AML-193 (cell line): ENCODE data around the gene NEU1.
A peak's percentile ranks its signal among the peaks of the same experiment; 100 is the strongest.
"Not testable (repeated sequence)": the region's sequence is repeated elsewhere in the genome, so short reads cannot be mapped to it uniquely, and the experiment has no call there.

ENCODE experiments used
- DNase-seq, 2 experiments: peaks; one replicate each; lab custom pipeline; 2025; lab: John Stamatoyannopoulos, UW

NEU1 gene

DNA sequence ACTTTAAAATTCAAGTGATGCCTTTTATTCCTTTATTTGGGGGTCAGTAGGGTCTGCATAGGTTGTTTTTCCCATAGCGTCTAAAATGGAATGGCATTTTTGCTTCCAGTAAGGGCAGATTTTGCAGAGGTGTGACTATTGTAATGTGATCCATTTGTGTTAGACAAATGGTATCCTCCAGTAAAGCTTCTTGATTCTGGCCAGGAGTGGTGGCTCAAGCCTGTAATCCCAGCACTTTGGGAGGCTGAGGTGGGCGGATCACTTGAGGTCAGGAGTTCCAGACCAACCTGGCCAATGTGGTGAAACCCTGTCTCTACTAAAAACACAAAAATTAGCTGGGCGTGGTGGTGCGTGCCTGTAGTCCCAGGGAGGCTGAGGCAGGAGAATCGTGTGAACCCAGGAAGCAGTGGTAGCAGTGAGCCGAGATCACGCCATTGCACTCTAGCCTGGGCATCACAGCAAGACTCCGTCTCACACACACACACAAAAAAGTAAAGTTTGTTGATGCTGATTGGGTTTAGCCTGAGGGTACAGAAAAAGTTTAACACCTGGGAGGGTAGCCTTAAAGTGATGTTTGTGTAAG lies 44.6 kb downstream of the NEU1 start:
- DNase-seq = not testable (repeated sequence)

DNA sequence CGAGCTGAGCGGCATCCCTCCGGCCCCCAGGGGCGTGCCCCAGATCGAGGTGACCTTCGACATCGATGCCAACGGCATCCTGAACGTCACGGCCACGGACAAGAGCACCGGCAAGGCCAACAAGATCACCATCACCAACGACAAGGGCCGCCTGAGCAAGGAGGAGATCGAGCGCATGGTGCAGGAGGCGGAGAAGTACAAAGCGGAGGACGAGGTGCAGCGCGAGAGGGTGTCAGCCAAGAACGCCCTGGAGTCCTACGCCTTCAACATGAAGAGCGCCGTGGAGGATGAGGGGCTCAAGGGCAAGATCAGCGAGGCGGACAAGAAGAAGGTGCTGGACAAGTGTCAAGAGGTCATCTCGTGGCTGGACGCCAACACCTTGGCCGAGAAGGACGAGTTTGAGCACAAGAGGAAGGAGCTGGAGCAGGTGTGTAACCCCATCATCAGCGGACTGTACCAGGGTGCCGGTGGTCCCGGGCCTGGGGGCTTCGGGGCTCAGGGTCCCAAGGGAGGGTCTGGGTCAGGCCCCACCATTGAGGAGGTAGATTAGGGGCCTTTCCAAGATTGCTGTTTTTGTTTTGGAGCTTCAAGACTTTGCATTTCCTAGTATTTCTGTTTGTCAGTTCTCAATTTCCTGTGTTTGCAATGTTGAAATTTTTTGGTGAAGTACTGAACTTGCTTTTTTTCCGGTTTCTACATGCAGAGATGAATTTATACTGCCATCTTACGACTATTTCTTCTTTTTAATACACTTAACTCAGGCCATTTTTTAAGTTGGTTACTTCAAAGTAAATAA lies 45.3 kb downstream of the NEU1 start:
- peak; percentile 85 to 86 for DNase-seq

DNA sequence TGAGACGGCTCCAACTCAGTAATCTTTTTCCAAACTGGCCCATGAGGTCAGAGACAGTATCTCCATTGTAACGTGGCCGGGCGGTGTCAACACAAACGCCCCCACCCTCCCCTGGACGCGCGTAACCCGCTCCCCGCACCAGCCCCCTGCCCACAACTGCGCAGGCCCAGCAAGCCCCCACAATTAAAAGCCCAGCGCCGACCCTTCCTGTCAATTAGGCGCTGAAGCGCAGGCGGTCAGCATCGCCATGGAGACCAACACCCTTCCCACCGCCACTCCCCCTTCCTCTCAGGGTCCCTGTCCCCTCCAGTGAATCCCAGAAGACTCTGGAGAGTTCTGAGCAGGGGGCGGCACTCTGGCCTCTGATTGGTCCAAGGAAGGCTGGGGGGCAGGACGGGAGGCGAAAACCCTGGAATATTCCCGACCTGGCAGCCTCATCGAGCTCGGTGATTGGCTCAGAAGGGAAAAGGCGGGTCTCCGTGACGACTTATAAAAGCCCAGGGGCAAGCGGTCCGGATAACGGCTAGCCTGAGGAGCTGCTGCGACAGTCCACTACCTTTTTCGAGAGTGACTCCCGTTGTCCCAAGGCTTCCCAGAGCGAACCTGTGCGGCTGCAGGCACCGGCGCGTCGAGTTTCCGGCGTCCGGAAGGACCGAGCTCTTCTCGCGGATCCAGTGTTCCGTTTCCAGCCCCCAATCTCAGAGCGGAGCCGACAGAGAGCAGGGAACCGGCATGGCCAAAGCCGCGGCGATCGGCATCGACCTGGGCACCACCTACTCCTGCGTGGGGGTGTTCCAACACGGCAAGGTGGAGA lies 47.4 kb downstream of the NEU1 start, which contains the start of the genes HSPA1A and HSPA1L:
TSS of gene HSPA1A (plus strand) at position 519 of the 814 bp plus-strand sequence. CDS start at position 733, 214 bp downstream.
TSS of gene HSPA1L (minus strand) at position 259 of the 814 bp plus-strand sequence. CDS start 3,311 bp downstream, outside the sequence.
- no peak for DNase-seq

GRCh38 chr6:31814677-31815024 lies 48.0 kb downstream of the NEU1 start:
- no peak for DNase-seq

GRCh38 chr6:31813465-31813849 lies 49.2 kb downstream of the NEU1 start:
- no peak for DNase-seq

DNA sequence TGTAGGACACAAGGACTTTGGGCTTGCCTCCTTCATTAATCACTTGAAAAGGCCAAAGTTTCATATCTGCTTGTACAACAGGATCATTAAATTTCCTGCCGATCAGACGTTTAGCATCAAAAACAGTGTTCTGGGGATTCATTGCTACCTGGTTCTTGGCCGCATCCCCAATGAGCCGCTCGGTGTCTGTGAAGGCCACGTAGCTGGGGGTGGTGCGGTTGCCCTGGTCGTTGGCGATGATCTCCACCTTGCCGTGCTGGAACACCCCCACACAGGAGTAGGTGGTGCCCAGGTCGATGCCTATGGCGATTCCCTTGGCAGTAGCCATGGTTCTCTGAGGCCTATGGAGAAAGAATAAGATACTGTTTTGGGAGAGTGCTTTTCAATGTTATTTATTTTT lies 51.0 kb downstream of the NEU1 start:
- DNase-seq = no peak

GRCh38 chr6:31808599-31808998 lies 54.0 kb downstream of the NEU1 start:
- not testable (repeated sequence) for DNase-seq
